GM19328 (cell line): ENCODE results near the gene DYDC2.

Experiments
- ATAC-seq: cut with Tn5 transposase; IDR thresholded peaks from one replicate; pipeline ENCODE4 v1.9.1; 2021; ENCODE audit warnings: mild to moderate bottlenecking, moderate library complexity; ENCODE audit not compliant: unreplicated experiment

DYDC2 gene

GRCh38 chr10:80365510-80365909 lies 8.9 kb downstream of the DYDC2 start:
- ATAC-seq, result no peak

- no peak for ATAC-seq
Observed at GRCh38 chr10:80371467-80371866, 14.9 kb downstream of the DYDC2 start.

- ATAC-seq, result no peak
Observed at GRCh38 chr10:80372675-80373074, 16.1 kb downstream of the DYDC2 start.

GRCh38 chr10:80373502-80373901 lies 16.9 kb downstream of the DYDC2 start:
- ATAC-seq, result no peak

- no peak for ATAC-seq
Observed at GRCh38 chr10:80379701-80380100, 23.1 kb downstream of the DYDC2 start.

- ATAC-seq, result no peak
Observed at GRCh38 chr10:80380185-80380584, 23.6 kb downstream of the DYDC2 start.

GRCh38 chr10:80382989-80383388 lies 26.4 kb downstream of the DYDC2 start:
- ATAC-seq, result no peak

- ATAC-seq, result no peak
Observed at GRCh38 chr10:80390740-80391139, 34.2 kb downstream of the DYDC2 start.

- ATAC-seq, result no peak
Observed at GRCh38 chr10:80392250-80392649, 35.7 kb downstream of the DYDC2 start.

- no peak for ATAC-seq
Observed at GRCh38 chr10:80394358-80394916, 37.9 kb downstream of the DYDC2 start.

- ATAC-seq, result no peak
Observed at GRCh38 chr10:80397014-80397413, 40.4 kb downstream of the DYDC2 start.

GRCh38 chr10:80400136-80400804 lies 43.7 kb downstream of the DYDC2 start:
- no peak for ATAC-seq

GRCh38 chr10:80405035-80405434 lies 48.5 kb downstream of the DYDC2 start:
- no peak for ATAC-seq

GRCh38 chr10:80405626-80406025 lies 49.0 kb downstream of the DYDC2 start:
- no peak for ATAC-seq

GRCh38 chr10:80406204-80406603 lies 49.6 kb downstream of the DYDC2 start:
- ATAC-seq, result no peak

GRCh38 chr10:80407812-80408241 lies 51.2 kb downstream of the DYDC2 start:
- peak; percentile 29 for ATAC-seq

GRCh38 chr10:80408242-80409101 lies 51.9 kb downstream of the DYDC2 start, which contains the start of gene PRXL2A:
PRXL2A (plus strand) TSS chr10:80408551; CDS start chr10:80420468, 11,917 bp downstream.
- ATAC-seq, result peak; percentile 92

GRCh38 chr10:80409121-80409520 lies 52.5 kb downstream of the DYDC2 start:
- no peak for ATAC-seq

- ATAC-seq, result no peak
Observed at GRCh38 chr10:80410122-80410521, 53.5 kb downstream of the DYDC2 start.

- no peak for ATAC-seq
Observed at GRCh38 chr10:80410578-80411145, 54.1 kb downstream of the DYDC2 start.

- no peak for ATAC-seq
Observed at GRCh38 chr10:80411267-80411668, 54.7 kb downstream of the DYDC2 start.
